ENCODE data around the gene RENBP.

GRCh38 chrX:153944140-153944799, at the start of gene RENBP:
- no peak for TF ChIP-seq TAF1 (IDR thresholded peaks at IDR 0.05; ENCODE audit: borderline replicate concordance, insufficient read depth, low read length)
- TF ChIP-seq POLR2AphosphoS5 (IDR thresholded peaks at IDR 0.05; ENCODE audit: low read depth, low read length) = no peak

Data from PFSK-1 (cell line).